ENCODE results near the gene GNAL.

GNAL gene

DNA sequence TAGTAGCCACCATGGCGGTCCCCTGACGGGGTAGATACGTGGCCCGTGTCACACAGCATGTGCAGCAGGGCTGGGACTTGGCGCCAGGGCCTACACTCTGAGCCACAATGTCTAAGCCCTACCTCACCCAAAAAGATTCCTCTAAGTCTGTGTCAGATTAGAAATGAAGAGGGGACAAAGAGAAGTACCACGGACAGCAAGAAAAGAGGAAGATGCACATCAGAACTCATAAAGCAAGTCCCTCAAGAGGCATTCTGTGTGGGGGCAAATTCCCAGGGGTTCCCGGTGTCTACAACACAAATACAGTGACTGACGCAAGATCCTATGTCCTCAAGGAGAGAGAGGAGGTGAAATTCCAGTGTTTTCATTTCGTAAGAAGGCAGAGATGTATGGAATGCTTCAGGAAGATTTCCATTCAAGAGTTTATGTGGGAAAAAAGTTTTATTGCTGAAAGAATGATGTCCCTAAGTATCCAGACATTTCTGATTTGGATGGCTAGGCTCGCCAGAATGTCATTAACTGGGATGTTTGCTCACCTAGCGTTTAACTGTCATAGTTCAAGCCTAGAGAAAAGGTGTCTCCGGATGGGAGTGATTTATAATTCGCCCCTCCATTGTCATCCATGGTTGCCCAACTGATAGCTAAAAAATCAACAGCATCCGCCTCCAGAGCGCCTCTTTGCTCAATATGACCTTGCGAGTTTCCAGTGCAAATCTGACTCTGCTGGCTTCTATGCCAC is 86.5 kb downstream of the GNAL start:
- no peak for DNase-seq

DNA sequence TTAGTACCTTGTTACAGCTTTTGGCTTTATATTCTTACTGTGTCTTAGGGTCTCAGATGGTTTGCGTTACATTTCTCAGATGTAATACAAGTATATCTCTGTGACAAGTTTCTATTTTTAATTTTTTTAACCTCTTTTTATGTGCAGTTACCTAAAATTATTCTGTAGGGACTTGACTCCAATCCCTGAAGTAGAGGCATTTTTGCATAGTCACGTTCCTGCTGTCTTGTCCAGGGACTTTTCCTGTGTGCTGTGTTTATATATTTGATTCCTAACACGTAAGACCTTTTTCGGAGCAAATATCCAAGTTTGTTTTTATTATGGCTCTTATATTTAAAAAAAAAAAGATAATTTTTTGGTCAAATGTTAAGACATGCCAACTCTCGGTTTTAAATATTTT is 91.0 kb downstream of the GNAL start:
- DNase-seq: no peak

DNA sequence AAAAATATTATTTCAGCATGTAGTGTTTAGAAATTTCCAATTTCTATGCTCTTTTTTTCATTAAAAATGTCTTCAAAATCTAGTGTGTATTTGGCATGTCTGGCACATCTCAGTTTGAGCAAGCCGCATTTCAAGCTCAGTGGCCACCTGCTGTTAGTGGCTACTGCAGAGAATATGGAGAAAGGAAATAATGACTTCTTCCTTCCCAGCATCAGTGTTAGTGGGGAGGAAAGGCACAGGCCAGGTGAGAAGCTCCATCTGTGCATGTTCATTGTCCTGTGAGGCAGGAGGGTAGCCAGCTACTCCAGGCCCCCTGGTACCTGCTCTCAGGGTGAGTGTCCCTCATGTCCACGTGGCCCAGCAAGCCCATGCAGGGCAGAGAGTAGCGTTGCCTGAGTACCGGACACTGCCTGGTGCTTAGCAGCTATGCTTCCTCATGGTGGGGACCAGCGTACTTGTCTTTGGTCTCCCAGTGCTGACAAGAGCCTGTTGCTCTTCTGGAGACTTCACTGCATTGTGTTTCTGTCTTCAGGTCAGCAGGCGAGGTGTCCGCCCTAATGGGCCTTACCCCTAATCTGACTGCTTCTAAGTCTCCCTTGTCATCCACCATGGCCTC is 94.8 kb downstream of the GNAL start:
- DNase-seq: no peak

DNA sequence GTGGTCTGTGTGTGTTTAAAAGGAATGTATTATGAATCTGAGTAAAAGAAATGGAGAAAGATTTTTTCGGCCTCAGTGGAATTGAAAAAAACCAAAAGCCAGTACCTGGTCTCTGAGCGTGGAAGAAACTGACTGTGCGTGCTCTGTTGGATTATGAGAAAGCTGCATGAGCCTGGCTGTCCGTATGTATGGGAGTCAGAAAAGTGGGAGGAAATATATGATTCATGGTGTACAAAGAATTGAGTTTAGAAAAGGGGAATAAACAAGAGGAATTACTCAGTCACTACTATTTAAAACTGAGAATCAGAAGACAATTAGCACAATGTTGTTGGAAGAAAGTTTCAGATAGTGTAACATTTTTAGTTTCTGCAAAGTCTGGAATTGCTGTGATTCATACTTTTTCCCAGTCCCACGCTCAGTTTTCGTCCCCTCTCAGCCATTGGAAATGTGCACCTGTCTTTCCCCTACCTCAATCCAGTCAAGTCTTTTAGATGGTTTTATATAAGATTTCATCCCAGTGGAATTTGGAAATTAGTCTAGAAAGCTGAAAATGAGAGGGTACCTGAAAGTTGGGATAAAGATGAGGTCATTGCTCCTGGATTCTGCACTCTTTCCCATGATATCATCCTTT is 95.7 kb downstream of the GNAL start:
- no peak for DNase-seq

DNA sequence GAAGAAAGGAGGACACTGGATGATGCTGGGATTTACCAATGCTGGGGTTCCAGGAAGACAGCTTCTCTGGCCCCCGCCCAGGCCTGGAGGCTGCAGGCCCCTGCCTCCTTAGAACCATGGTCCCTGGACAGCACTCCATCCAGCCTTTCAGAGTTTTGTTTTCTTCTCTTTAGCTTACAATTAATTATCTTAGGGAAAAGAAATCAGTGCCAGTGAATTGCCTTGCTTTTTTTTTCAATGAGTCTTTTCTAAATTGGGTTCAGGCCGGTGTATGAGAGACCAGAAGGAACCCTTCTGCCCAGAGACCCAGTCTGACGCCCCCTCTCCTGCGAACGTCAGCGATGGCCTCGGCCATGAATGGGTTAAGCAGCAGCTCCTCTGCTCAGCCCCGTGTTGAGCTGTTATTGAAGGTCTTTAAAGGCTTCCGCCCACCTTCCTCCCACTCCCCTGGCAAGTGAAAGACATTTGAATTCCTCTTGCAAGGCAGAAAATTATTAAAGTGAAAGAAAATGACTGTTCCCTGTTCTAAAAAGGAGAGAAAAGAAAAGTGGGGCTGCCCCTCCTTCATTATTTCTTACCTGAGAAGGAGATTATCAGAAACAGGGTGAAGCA is 96.5 kb downstream of the GNAL start:
- peak; percentile 12 for DNase-seq

DNA sequence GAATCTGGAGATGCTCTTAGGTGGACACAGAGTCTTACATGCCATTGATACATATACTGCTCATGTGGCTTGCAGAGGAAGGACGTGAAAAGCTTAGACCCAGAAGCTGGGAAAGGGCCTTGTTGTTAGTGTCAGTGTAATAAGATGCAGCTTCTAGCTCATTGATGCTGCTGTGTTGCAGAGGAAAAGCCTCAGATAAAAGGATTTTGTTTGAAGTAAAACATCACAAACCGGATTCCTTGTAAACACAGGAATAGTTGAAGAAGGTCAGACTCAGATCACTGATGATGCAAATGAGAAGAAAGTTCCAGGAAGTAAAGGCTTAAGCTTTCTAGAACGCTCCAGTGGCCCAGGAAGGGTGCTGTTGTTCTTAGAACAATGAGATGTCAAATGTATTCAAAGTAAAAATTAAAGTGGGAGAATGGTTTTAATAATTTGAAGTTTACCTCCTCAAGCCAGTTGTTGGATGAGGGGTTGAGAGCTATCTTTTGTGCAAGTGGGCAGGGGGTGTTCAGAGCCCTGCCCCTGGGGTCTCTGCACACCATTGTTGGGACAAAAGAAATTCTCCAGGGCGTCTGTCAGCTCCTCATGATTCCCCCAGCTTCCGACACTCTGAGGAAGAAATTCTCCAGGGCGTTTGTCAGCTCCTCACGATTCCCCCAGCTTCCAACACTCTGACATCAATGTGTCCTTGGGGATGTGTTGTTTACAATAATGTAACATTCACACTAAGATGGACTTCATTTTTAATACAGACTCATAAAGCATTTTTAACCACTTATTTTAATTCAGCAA is 100.8 kb downstream of the GNAL start:
- DNase-seq: no peak

DNA sequence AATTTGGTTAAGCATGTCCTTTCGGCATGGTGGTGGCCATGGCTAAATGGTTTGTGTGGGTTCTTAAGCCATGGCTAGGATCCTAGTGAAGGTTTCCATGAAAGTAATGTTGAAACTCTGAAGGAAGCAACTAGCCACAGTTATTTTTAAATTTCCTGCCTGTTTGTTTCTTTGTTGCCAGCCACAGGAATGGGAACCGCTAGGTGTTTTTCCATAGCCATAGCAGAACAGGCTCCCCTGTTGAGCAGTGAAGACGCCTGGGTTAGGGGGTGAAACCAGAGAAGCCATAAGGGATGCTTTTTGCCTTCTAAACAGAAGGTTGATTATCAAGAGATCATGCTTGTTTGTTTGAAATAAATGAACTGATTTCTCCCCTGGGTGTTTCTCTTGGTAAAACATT is 102.1 kb downstream of the GNAL start:
- DNase-seq: no peak

DNA sequence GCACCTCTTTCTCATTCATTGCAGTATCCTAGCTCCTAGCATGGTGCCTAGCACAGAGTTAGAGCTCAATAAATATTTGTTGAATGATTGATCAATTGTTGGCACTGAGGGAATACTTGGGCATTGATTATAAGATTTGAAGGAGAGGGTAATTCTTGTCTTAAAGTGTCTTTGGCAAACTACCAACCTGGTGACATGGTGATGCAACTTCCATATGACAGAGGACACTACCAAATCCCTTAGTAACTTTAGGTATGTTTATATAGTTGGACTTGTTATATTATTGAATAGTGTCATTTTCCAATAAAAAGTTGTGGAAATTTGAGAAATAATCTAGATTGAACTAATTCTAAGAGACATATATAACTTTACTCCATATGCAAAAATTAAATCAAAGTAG is 103.6 kb downstream of the GNAL start:
- DNase-seq: no peak

DNA sequence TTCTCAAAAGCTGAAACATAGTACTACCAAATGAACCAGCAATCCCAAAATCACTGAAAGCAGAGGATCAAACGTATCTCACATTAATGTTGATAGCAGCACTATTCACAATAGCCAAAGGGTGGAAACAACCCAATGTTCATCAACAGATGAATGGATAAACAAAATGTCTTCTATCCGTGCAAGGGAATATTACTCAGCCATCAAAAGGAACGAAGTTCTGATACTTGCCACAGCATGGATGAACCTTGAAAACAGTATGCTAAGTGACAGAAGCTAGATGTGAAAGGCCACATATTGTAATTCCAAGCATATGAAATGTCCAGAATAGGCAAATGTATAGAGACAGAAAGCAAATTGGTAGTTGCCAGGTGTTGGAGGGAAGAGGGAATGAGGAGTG is 105.1 kb downstream of the GNAL start:
- no peak for DNase-seq

DNA sequence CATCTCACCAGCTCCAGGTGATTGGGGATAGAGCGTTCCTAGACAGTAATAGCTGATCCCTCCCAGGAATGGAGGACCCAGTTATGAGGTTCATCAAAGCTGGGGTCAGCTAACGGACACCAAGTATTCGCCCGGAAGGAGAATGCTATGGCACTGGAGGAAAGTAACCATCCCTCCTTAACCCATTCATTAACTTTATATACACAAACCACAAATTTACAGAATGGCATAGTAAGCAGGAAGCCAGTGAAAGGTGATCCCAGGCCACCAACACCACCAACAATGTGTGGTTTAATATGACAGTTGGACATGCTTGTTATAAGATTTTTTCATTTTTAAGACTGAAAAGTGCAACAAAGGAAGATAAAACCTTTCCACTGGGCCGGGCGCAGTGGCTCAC is 106.9 kb downstream of the GNAL start:
- no peak for DNase-seq

DNA sequence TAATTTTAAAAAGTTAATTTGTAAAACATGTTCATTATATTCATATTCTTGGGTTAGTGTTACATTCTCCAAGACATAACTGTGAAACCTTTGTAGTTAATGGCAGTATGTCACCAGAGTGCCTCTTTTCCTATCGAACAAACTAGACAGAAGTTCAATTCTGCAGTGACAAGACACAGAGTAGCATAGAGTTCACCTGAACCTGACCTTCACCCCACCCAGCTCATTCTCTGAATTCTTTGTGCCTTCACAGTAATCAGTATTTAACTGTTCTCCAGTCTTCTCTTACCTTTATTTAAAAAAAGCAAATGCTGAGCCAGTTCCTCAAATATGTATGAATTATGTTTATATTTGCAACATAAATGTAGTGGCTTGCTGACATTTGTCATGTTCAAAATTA is 109.2 kb downstream of the GNAL start:
- no peak for DNase-seq

DNA sequence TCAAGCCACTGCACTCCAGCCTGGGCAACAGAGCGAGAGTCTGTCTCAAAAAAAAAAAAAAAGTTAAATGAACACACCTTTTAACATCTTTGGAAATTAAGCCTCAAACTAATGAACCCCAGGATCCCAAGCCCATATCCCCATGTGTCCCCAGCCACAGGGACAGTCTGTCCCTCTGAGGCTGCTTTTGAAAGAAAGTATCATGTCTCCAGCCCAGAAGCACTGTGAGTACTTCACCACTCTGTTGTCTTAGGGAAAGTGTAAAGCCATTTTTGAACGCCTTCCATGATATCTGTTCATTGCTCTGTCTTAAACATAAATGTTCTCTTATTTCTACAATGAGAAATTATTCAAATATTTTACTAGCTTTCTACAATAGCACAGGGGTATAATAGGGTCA is 110.0 kb downstream of the GNAL start:
- no peak for DNase-seq

DNA sequence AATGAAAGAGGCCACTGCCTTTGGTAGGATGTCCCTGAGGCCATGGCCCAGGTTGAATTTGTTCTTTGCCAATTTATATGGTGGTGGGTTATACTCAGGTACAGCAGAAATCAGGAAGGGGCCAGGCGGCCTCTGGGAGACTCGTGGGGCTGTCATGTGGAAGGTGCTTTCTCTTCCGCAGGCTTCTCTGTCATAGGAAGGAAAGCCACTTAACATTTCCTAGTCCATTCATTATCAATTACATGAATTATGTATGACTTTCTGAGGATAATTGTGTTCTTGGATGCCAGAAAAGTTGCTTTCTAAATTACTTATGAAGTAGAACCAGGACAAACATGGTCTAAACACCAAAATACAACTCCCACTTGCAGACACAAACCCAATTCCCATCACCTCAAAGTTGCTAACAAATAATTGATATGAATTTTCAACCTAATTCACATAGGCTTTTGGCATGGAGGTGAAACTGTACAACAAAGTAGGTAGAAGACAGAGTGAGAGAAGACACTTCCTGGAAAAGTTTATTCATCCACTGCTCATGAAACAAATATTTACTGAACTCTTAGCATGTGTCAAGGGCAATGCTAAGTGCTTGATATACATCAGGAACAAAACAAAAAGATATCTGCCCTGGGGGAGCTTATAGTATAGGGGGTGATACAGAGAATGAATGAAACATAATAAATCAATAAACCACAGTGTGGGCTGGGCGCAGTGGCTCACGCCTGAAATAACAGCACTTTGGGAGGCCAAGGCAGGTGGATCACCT is 111.7 kb downstream of the GNAL start:
- DNase-seq: no peak

DNA sequence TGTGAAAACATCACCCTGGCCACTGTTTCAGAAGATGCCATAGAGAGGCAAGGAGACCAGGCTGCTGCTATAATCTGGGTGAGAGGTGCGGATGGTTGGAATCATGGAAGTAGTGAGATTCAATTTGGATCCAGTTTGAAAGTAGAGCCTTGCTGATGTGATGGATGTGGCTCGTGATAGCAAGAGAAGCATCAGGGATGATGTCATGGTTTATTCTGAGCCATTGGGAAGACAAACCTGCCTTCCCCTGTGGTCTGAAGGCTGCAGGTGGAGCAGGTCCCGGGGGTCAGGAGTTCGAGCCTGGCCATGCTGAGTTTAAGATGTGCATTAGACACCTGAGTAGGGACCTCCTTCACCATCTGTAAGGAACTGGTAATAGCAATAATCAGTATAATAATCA is 112.5 kb downstream of the GNAL start:
- no peak for DNase-seq

DNA sequence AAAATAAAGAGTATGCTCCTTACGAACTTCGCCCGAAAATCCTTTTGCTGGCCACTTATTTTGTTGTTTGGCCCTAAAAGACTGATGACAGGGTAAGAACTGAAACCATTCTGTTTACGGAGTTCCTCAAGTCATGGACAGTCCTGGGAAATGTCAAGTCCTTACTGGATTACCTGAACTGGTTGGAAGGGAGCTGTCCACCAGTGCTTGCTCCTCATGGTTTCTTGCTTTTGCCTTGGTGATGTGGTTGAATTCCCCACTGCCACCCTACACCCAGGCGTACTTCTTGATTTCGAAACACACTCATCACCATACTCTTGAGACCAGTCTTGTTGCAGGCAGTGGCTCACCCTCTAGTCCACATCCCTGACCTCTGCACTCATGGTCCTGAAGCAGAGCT is 113.1 kb downstream of the GNAL start:
- DNase-seq: no peak

DNA sequence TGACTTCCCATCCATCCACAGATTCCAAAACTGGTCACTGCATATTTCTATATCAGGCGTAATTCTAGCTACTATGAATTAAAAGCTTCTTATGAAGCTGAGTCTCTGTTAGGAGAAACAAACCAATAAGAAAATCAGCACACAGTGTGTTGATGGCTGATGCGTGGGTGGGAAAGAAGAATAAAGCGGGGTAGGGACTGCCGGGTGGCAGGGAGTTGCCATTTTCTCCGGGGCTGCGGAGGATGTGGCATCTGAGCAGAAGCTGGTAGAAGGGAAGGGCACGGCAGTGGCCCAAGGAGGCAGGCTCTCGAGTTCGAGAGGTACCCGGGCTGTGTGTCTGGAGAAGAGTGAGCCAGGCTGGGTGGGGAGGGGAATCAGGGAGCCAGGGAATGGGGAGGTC is 113.5 kb downstream of the GNAL start:
- DNase-seq: no peak

DNA sequence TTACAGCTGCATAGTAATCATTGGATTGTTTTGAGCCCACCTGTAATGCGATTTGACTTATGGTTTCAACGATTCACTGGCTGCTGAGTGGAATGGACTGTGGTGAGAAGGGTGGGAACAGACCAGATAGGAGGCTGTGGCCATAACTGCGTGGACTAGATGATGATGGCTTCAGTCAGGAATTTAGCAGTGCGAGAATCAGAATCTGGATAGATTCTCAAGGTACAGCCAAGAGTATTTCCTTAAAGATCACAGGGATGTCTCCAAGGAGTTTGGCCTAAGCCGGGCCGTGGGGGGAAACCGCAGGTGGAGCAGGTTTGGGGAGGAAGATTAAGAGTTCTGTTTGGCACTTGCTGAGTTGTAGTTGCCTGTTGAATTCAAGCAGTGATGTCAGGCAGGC is 118.2 kb downstream of the GNAL start:
- DNase-seq: no peak

DNA sequence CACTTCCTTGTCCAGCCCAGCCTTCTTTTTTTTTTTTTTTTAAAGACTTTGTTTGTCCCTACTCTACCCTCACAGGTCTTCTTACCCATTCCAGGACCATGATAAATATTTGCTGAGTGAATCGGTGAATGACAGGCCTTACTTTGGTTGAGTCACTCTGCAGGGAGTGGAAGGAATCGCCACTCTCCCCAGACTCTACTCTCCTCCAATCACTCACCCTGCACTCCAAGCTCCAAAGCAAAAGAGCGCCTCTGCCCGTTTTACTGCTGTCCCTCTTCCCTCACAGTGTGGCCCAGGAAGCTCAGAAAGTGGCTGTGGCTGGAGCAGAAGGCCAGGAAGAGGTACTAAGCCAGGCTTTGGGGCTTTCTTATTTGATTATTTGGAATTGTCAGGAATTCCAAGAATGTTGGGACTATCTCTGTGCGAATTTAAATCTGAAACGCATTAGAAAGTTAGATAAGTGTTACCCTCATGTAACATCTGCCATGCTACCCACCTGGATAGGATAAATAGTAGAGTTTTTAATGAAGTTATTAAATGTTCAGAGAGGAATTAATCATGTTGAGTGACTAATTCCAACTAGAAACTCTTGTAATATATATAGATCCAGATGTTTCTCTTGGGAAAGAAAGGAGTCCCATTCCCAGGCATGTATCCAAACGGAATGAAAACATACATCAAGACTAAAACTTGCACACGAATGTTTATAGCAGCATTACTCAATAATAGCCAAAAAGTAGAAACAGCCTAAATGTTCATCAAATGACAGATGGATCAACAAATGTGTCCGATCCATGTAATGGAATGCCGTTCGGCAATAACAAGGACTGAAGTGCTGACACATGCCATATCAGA is 119.2 kb downstream of the GNAL start:
- no peak for DNase-seq

DNA sequence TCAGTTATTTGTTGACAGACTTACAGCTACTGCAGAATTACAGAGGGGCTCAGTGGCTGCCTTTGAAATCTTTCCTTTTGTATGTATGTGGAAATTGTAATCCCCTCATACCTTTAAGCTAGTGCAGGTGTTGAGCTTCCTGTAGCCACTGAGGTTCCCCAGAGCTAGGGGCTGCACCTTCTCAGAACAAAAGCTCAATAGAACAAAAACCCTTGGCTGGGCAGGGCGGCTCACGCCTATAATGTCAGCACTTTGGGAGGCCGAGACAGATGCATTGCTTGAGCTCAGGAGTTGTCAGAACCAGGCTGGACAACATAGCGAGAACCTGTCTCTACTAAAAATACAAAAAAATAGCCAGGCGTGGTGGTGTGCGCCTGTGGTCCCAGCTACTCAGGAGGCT is 120.8 kb downstream of the GNAL start:
- DNase-seq: no peak

DNA sequence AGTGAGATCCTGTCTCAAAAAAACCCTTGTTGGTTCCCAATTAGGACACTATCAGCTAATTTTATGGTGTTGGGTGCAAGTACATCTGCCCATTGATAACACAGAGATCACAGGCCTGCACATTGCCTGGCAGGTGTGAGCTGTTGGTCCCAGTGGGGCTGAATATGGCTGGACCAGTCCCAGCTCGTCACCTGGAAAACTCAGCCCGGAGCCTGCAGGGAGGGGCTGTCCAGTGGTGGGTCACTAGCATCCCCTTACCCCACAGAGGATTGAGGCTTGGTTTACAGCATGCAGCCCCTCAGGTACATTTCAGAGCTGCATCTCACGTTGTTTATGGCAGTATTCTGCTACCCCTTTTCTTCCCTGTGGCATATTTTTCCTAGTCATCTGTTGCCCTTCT is 121.3 kb downstream of the GNAL start:
- DNase-seq: no peak

DNA sequence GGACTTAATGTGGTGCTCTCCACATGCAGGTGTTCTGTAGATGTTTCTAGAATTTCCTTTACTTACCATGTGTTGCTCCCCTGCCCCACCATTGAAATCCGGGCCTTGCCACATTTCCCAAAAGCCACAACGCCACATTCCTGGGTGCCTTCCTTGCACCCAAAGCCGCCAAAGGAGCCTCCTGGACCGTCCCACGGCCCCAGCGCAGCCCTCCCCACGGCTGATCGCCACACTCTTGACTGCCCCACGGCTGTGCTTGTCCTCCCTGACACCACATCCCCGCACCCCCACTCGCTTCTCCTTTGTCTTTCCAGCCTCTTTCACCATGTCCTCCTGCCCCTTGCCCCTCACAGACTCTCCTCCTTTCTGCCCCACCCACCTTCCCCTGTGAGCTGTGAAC is 121.9 kb downstream of the GNAL start:
- no peak for DNase-seq

DNA sequence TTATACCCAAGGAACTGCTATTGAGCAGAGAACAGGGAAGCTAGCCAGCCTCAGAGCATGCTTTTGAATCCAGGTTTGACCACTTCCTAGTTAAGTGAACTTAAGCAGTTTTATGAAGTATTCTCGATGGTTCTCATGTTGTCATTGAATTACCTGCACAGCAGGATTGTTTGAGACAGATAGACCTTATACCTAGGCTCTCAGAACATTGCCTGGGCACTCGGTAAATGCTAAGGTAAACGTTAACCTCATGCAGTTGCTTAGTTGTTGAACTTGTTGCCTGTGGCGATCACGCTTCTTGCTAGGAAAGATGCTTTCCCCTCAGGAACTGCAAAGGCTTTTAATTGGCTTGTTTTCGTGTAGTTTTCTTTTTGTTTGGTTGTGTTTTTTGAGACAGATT is 128.2 kb downstream of the GNAL start:
- DNase-seq: no peak
